Dermis blood vessel endothelial cell (primary cell): ENCODE measurements around the gene MYF5. TPM values are rescaled to one million over a fixed set of nuclear protein-coding genes. Genes with fewer than 3 reads are reported as not detected.

Experiments
- total RNA-seq: library from RNA; depleted of rRNA; stranded (reverse); fragments of >200 nt; gene quantifications from 2 replicates; pipeline ENCODE4 v1.2.3, GENCODE V29; 2014

Gene MYF5
- total RNA-seq, 1 donor from 2014 or later, result not detected

Other genes starting within 250 kb of the MYF5 start
- not detected in 2 replicates for gene MYF6, start 9.3 kb upstream of the MYF5 start, total RNA-seq
- 0.19 and 1.2 TPM in 2 replicates for gene LIN7A, start 221.0 kb downstream of the MYF5 start, total RNA-seq